Measurements from ENCODE around the gene KCND2. TPM values are rescaled to one million over a fixed set of nuclear protein-coding genes. Genes with fewer than 3 reads are reported as not detected.

The KCND2 gene
- total and polyA plus RNA-seq, 7 donors, result under 0.01 to 3.3 (median 1.3) TPM; not detected in 1

GRCh38 chr7:120743128-120743527 lies 470.2 kb downstream of the KCND2 start:
- H3K4me3 ChIP-seq, result no peak overlapping the region
- H3K27ac ChIP-seq, result no peak overlapping the region
- H3K4me1 ChIP-seq, result peaks cover 0 to 18% (median 5%) of the 10 kb centered on the region in 4 donors
- 35 to 74% methylated on average over 3 of the region's 3 CpGs for WGBS, 2 donors
- intact Hi-C loops (cut with DNase I), result loop anchor here (5.0 kb wide), 1 partner anchor 114 kb away; the partner anchor contains the start of gene TSPAN12
- H3K27me3 ChIP-seq, result no peaks in the 10 kb centered on the region
- no peaks in the 10 kb centered on the region for H3K36me3 ChIP-seq
- TF ChIP-seq EP300 (IDR thresholded peaks at IDR 0.05) (no peak), POLR2A (IDR thresholded peaks at IDR 0.05) (no peak), POLR2AphosphoS5 (IDR thresholded peaks at IDR 0.05) (no peak)
- TF ChIP-seq, protein P1, sequence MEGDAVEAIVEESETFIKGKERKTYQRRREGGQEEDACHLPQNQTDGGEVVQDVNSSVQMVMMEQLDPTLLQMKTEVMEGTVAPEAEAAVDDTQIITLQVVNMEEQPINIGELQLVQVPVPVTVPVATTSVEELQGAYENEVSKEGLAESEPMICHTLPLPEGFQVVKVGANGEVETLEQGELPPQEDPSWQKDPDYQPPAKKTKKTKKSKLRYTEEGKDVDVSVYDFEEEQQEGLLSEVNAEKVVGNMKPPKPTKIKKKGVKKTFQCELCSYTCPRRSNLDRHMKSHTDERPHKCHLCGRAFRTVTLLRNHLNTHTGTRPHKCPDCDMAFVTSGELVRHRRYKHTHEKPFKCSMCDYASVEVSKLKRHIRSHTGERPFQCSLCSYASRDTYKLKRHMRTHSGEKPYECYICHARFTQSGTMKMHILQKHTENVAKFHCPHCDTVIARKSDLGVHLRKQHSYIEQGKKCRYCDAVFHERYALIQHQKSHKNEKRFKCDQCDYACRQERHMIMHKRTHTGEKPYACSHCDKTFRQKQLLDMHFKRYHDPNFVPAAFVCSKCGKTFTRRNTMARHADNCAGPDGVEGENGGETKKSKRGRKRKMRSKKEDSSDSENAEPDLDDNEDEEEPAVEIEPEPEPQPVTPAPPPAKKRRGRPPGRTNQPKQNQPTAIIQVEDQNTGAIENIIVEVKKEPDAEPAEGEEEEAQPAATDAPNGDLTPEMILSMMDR (IDR thresholded peaks at IDR 0.05), result no peak
- H3K9me3 ChIP-seq, result no peaks in the 10 kb centered on the region
- DNase-seq, result no peak

- 62 to 71% methylated on average over 2 of the region's 2 CpGs for WGBS, 2 donors
- Histone ChIP-seq H3K27ac (no peak overlapping the region), H3K9me3 (no peaks in the 10 kb centered on the region), H3K27me3 (no peaks in the 10 kb centered on the region), H3K4me1 (no peaks in the 10 kb centered on the region), H3K36me3 (no peaks in the 10 kb centered on the region), H3K4me3 (no peak overlapping the region)
- no peak for DNase-seq
- no peak for TF ChIP-seq EP300 (IDR thresholded peaks at IDR 0.05)
- TF ChIP-seq, protein P1 (IDR thresholded peaks at IDR 0.05), result no peak
- no peak for TF ChIP-seq POLR2AphosphoS5 (IDR thresholded peaks at IDR 0.05)
- TF ChIP-seq POLR2A (IDR thresholded peaks at IDR 0.05), result no peak
- intact Hi-C loops (cut with DNase I), result no loop called here
Observed at GRCh38 chr7:120760050-120760449, 487.1 kb downstream of the KCND2 start.

- no peaks in the 10 kb centered on the region for H3K36me3 ChIP-seq
- no peak for DNase-seq
- no peaks in the 10 kb centered on the region for H3K27me3 ChIP-seq
- intact Hi-C loops (cut with DNase I), result no loop called here
- no peaks in the 10 kb centered on the region for H3K4me1 ChIP-seq
- WGBS, 2 donors, result 64 to 65% methylated on average over 3 of the region's 3 CpGs
- no peak overlapping the region for H3K27ac ChIP-seq
- no peak overlapping the region for H3K4me3 ChIP-seq
- no peaks in the 10 kb centered on the region for H3K9me3 ChIP-seq
- TF ChIP-seq, protein P1 (IDR thresholded peaks at IDR 0.05), result no peak
- no peak for TF ChIP-seq POLR2A (IDR thresholded peaks at IDR 0.05)
- no peak for TF ChIP-seq EP300 (IDR thresholded peaks at IDR 0.05)
- TF ChIP-seq POLR2AphosphoS5 (IDR thresholded peaks at IDR 0.05), result no peak
Observed at GRCh38 chr7:120760851-120761250, 487.9 kb downstream of the KCND2 start.

- H3K9me3 ChIP-seq, result no peaks in the 10 kb centered on the region
- 76 to 88% methylated on average over 3 of the region's 3 CpGs for WGBS, 2 donors
- H3K4me3 ChIP-seq, result no peak overlapping the region
- intact Hi-C loops (cut with DNase I), result no loop called here
- H3K27ac ChIP-seq, result no peak overlapping the region
- H3K36me3 ChIP-seq, result no peaks in the 10 kb centered on the region
- DNase-seq, result no peak
- no peaks in the 10 kb centered on the region for H3K27me3 ChIP-seq
- TF ChIP-seq, protein P1 (IDR thresholded peaks at IDR 0.05), result no peak
- TF ChIP-seq EP300 (IDR thresholded peaks at IDR 0.05), result no peak
- no peak for TF ChIP-seq POLR2A (IDR thresholded peaks at IDR 0.05)
- TF ChIP-seq POLR2AphosphoS5 (IDR thresholded peaks at IDR 0.05), result no peak
- H3K4me1 ChIP-seq, result peaks cover 0 to 5% (median 0%) of the 10 kb centered on the region in 4 donors
Observed at GRCh38 chr7:120770206-120770605, 497.2 kb downstream of the KCND2 start.

DNA sequence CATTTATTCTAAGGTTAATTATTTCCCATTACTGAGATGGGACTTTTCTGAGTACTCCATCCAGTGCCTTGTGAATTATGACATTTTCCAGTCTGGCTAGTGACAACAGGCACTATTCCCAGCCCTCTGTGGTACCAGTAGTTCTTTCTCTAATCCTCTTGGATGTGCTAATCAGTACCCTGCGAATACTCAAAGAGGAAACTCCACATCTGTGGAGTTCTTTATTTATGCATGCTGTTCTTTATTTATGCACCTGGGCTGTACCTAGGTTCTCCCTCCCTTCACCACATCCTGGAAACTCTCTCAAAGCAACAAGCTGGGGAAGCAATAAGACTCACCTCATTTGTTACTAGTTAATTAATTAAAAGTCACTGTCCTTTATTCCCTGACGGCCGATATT lies 501.5 kb downstream of the KCND2 start:
- 74 to 77% methylated on average over 3 of the region's 3 CpGs for WGBS, 2 donors
- no peak for TF ChIP-seq POLR2A (IDR thresholded peaks at IDR 0.05)
- TF ChIP-seq, protein P1 (IDR thresholded peaks at IDR 0.05), result no peak
- TF ChIP-seq EP300 (IDR thresholded peaks at IDR 0.05), result no peak
- TF ChIP-seq POLR2AphosphoS5 (IDR thresholded peaks at IDR 0.05), result no peak
- H3K27me3 ChIP-seq, result no peaks in the 10 kb centered on the region

More for the DNA sequence above, 501.5 kb downstream of the KCND2 start:
- intact Hi-C loops (cut with DNase I), result no loop called here
- Histone ChIP-seq H3K9me3 (no peaks in the 10 kb centered on the region), H3K36me3 (no peaks in the 10 kb centered on the region), H3K4me1 (peaks cover 0 to 5% (median 0%) of the 10 kb centered on the region in 4 donors), H3K27ac (no peak overlapping the region), H3K4me3 (no peak overlapping the region)
- DNase-seq, result no peak
